Keratinocyte (primary cell): ENCODE results near the gene ZPLD1.

Experiments
- EZH2 ChIP-seq: IDR thresholded peaks from one replicate; pipeline ENCODE4 v1.6.1; 2012; ENCODE audit warnings: inconsistent platforms, mild to moderate bottlenecking, low read length, moderate library complexity
- TF ChIP-seq, protein P1 (sequence below), 3 experiments: IDR thresholded peaks in 1 of 3; conservative IDR thresholded peaks in 1 of 3; optimal IDR thresholded peaks in 1 of 3; 2 replicates in 2 of 3; 3 replicates in 1 of 3; pipeline versions ENCODE3 to v1.5.1; 2011; ENCODE audit warnings: low read length in 3 of 3, mild to moderate bottlenecking in 3 of 3, moderate library complexity in 2 of 3, control low read depth in 1 of 3, inconsistent platforms in 1 of 3; ENCODE audit not compliant: insufficient read depth in 2 of 3; ENCODE audit errors: extremely low read depth in 1 of 3

DNA sequence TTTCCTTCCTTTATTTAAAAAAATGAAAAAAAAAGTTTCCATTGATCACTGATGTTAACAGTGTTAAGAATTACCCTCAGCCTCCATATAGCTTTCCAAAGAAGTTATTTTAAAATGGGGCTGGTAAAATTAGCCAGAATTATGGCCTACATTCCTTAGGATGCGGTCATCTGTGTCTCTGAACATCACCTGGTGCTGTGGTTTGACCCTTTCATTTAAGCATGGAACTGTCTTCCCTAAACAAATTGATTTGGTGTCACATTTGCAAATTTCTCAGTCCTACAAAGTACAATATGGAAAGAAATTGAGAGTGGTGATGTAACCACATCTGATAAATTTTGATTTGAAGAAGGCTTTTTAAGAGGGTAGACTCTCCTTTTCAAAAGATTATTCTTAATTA is 40.3 kb upstream of the ZPLD1 start:
- TF ChIP-seq, protein P1, sequence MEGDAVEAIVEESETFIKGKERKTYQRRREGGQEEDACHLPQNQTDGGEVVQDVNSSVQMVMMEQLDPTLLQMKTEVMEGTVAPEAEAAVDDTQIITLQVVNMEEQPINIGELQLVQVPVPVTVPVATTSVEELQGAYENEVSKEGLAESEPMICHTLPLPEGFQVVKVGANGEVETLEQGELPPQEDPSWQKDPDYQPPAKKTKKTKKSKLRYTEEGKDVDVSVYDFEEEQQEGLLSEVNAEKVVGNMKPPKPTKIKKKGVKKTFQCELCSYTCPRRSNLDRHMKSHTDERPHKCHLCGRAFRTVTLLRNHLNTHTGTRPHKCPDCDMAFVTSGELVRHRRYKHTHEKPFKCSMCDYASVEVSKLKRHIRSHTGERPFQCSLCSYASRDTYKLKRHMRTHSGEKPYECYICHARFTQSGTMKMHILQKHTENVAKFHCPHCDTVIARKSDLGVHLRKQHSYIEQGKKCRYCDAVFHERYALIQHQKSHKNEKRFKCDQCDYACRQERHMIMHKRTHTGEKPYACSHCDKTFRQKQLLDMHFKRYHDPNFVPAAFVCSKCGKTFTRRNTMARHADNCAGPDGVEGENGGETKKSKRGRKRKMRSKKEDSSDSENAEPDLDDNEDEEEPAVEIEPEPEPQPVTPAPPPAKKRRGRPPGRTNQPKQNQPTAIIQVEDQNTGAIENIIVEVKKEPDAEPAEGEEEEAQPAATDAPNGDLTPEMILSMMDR (optimal IDR thresholded peaks at IDR 0.05 in 1 of 3, IDR thresholded peaks at IDR 0.05 in 1 of 3, conservative IDR thresholded peaks at IDR 0.05 in 1 of 3; ENCODE audit: extremely low read depth in 1 of 3, insufficient read depth in 2 of 3, low read length in 3 of 3): no peak
- no peak for TF ChIP-seq EZH2
